Lung (tissue), 12 donors: ENCODE results near the gene ERFE. TPM values are rescaled to one million over a fixed set of nuclear protein-coding genes. Genes with fewer than 3 reads are reported as not detected.

Source experiments
- ATAC-seq: fragments of 200-7000 bp; cut with Tn5 transposase; one replicate; pipeline ENCODE4 v1.9.1; 2020; ENCODE audit warnings: moderate number of reproducible peaks; ENCODE audit not compliant: insufficient read depth, low FRiP score
- DNase-seq, 3 donors: peaks; one replicate each; pipeline ENCODE4 v3.0.0-alpha.2; 2013 to 2017
- H3K27ac ChIP-seq, 2 donors: one replicate each; pipeline ENCODE4 v1.5.1; 2013; ENCODE audit warnings: mild to moderate bottlenecking in 2 of 2, moderate library complexity in 2 of 2, control low read depth in 1 of 2, inconsistent platforms in 1 of 2, low read depth in 1 of 2, low read length in 1 of 2
- H3K27me3 ChIP-seq, 3 donors: one replicate each; pipeline ENCODE4 v1.5.1; 2013; ENCODE audit warnings: low read length in 2 of 3; ENCODE audit not compliant: control insufficient read depth in 3 of 3, insufficient read depth in 3 of 3
- H3K36me3 ChIP-seq, 4 donors: one replicate each; pipeline ENCODE4 v1.5.1; 2013; ENCODE audit warnings: low read length in 4 of 4, mild to moderate bottlenecking in 1 of 4, moderate library complexity in 1 of 4; ENCODE audit not compliant: control insufficient read depth in 4 of 4, insufficient read depth in 4 of 4
- H3K4me1 ChIP-seq, 5 donors: one replicate each; pipeline ENCODE4 v1.5.1; 2013; ENCODE audit warnings: low read length in 5 of 5, mild to moderate bottlenecking in 2 of 5, moderate library complexity in 1 of 5; ENCODE audit not compliant: control insufficient read depth in 5 of 5, insufficient read depth in 5 of 5
- H3K4me3 ChIP-seq: one replicate; pipeline ENCODE4 v1.5.1; 2013; ENCODE audit warnings: mild to moderate bottlenecking, control low read depth, moderate library complexity
- H3K9ac ChIP-seq, 2 donors: one replicate each; pipeline ENCODE4 v1.5.1; 2013; ENCODE audit warnings: low read length in 2 of 2, control low read depth in 1 of 2; ENCODE audit not compliant: insufficient read depth in 1 of 2
- H3K9me3 ChIP-seq, 4 donors: one replicate each; pipeline ENCODE4 v1.5.1; 2013; ENCODE audit warnings: low read length in 3 of 4, mild to moderate bottlenecking in 1 of 4, moderate library complexity in 1 of 4; ENCODE audit not compliant: control insufficient read depth in 4 of 4, insufficient read depth in 3 of 4
- CTCF ChIP-seq: IDR thresholded peaks from 2 replicates; pipeline ENCODE4 v1.5.1; 2012; ENCODE audit warnings: mild to moderate bottlenecking; ENCODE audit errors: control extremely low read depth, extremely low read depth
- WGBS, 2 donors: extraction: QIAGEN DNeasy Blood & Tissue Kit; methylation state at CpG; one replicate each; pipeline ENCODE4 v1.1.7; 2013; 5-methylcytosine and 5-hydroxymethylcytosine counted together
- polyA plus RNA-seq, 2 donors: library from polyadenylated mRNA; stranded (reverse); fragments of 200-250 nt; gene quantifications; one replicate each; pipeline ENCODE4 v1.2.1, GENCODE V29; 2013
- total RNA-seq, 2 donors: library from RNA; depleted of rRNA in 1 of 2; stranded (reverse); fragments of >200 nt in 1 of 2; gene quantifications; one replicate each; pipeline ENCODE4 v1.2.1, GENCODE V29; 2014 to 2021
- donor health status: control.
- donor health status: control.
- donor health status: Bipolar disorder and iron deficiency.
- donor health status: healthy.
- donor health status: DM: yes; HTN: yes; CAD: no.

Gene ERFE
- total and polyA plus RNA-seq, 4 donors, result 0.52 to 0.54 (median 0.54) TPM; not detected in 1

DNA sequence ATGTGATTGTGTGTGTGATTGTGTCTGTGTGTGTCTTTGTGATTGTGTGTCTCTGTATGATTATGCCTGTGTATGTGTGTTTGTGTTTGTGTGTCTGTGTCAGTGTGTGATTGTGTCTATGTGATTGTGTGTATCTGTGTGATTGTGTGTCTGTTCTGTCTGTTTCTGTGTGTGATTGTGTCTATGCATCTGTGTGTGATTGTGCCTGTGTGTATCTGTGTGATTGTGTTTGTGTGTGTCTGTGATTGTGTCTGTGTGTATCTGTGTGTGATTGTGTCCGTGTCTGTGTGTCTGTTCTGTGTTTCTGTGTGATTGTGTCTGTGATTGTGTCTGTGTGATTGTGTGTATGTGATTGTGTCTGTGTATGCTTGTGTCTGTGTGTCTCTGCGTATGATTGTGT is 32.4 kb upstream of the ERFE start:
- TF ChIP-seq CTCF, result no peak
- DNase-seq (no peak), ATAC-seq (no peak)
- no peak overlapping the region for H3K27ac ChIP-seq
- H3K36me3 ChIP-seq, result no peaks in the 10 kb centered on the region
- WGBS, 2 donors, result 96 to 100% methylated on average over 2 of the region's 2 CpGs
- peaks cover 0 to 3% (median 0%) of the 10 kb centered on the region in 4 donors for H3K9me3 ChIP-seq
- H3K4me1 ChIP-seq, result peaks cover 0 to 16% (median 4%) of the 10 kb centered on the region in 5 donors
- H3K9ac ChIP-seq, result peak overlapping the region in 1 of 2 donors; percentile 74
- no peak overlapping the region for H3K4me3 ChIP-seq
- H3K27me3 ChIP-seq, result no peaks in the 10 kb centered on the region

GRCh38 chr2:238126775-238127164 is 32.0 kb upstream of the ERFE start:
- H3K4me3 ChIP-seq, result no peak overlapping the region
- ATAC-seq (no peak), DNase-seq (no peak)
- peak overlapping the region in 1 of 2 donors; percentile 74 for H3K9ac ChIP-seq
- H3K36me3 ChIP-seq, result no peaks in the 10 kb centered on the region
- H3K27ac ChIP-seq, result no peak overlapping the region
- no peaks in the 10 kb centered on the region for H3K27me3 ChIP-seq
- peaks cover 0 to 3% (median 0%) of the 10 kb centered on the region in 4 donors for H3K9me3 ChIP-seq
- WGBS, 2 donors, result 93 to 94% methylated on average over 2 of the region's 2 CpGs
- H3K4me1 ChIP-seq, result peaks cover 0 to 16% (median 4%) of the 10 kb centered on the region in 5 donors
- no peak for TF ChIP-seq CTCF

- Histone ChIP-seq H3K9ac (peak overlapping the region in 1 of 2 donors; percentile 74), H3K27ac (no peak overlapping the region), H3K36me3 (no peaks in the 10 kb centered on the region), H3K9me3 (peaks cover 0 to 3% (median 0%) of the 10 kb centered on the region in 4 donors), H3K4me1 (peaks cover 0 to 16% (median 4%) of the 10 kb centered on the region in 5 donors), H3K27me3 (no peaks in the 10 kb centered on the region), H3K4me3 (no peak overlapping the region)
- DNase-seq (peak; percentile 82 to 92 (median 84)), ATAC-seq (peak; percentile 64)
- 51 to 56% methylated on average over 35 to 36 of the region's 36 CpGs for WGBS, 2 donors
- no peak for TF ChIP-seq CTCF
Observed at GRCh38 chr2:238127165-238128060, 31.4 kb upstream of the ERFE start.
